Right hindlimb (tissue), 1 donor: ENCODE measurements around the gene ABCG1.
A peak's percentile ranks its signal among the peaks of the same experiment; 100 is the strongest.
"Not testable (repeated sequence)": the region's sequence is repeated elsewhere in the genome, so short reads cannot be mapped to it uniquely, and the experiment has no call there.

Experiments used
- DNase-seq: peaks from one replicate; pipeline ENCODE4 v3.0.0-alpha.2; 2018

Gene ABCG1

GRCh38 chr21:42218836-42219605, at the start of gene ABCG1:
Gene ABCG1, plus strand, starts transcription at chr21:42219140. Its CDS starts 123 bp downstream, at chr21:42219263.
- peak; percentile 52 for DNase-seq

- no peak for DNase-seq
Measured at GRCh38 chr21:42169758-42170157, 49.2 kb upstream of the ABCG1 start.

DNA sequence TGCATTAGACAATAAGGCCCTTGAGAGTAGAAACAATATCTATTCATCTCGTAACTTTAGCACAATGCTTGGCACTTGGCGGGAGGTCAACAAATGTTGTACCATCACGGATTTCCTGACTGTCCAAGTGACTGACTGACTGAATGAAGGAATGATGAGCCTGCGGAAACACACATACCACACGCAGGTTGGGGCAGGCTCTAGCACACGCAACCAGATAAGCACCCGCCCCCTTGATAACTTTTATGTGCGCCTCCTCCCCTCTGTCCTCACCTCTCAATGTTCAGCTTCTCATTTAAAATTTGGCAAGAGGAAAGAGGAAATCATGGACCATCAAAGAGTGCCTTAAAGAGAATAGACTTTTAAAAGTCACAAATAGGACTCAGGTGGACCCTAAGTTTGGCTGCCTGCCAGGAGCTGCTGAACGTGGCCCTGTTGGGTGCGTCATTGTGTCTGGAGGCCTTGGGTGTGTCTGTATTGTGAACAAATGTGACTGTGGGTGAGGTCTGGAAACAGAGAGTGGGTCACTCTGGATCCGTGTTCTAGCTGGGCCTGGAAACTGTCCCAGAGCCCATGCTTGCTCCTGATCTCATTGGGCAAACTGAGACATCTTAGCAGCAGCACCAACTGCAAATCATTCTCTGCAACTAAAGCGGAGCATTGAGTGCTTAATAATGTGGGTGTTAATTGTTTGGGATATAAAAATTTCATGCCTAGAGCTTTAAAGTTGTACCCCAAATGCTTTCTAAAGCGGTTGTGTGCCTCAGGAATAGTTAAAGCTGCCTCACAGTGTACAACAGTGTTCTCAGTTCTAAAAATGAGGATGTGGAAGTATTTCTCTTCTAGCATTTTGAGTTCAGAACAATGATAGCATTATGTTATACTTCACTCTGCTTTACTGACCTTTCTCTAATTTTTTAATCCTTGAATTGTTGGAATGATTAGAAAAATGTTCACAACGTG, 47.6 kb upstream of the ABCG1 start:
- peak; percentile 19 for DNase-seq

DNA sequence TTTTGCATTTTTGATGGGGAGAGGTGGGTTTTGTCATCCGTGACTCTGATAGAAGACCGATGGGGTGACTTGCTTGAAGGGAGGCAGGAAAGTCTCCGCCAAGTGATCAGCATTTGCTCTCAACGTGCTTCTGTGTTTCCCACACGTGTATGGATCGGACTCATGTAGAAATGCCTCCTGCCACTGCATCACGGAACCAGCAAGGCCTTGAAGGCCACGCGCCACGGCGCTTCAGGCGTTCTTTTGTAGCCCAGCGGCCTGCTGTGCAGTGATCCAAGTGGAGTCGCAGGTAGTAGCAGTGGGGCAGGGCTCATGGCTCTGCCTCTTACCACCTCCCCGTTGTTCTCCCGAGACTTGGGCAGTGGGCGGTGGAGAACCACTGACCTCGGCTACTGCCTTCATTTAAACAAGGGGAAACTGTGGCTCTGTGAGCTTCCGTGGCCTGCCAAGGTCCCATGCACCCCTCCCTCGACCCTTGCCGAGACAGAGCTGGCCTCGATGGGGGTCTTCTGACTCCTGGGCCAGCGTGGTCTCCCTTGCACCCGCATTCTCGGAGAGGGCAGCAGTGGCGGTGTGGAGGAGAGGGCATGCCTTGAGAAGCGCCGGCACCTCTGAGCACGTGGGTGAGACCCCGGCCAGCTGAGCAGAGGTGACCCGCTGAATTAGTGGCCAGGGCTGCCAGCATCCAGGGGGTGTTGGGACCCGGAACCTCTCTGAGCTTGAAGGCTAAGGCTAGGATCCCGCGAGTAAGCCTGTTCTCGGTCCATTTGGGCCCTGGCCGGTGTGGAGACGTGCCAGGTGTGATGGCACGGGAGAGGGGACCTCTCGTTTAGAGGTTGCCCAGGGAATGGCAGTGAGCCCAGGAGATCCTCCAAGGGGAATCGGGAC, 46.1 kb upstream of the ABCG1 start:
- peak; percentile 10 for DNase-seq

GRCh38 chr21:42174173-42174572, 44.8 kb upstream of the ABCG1 start:
- DNase-seq: peak; percentile 4

- peak; percentile 3 for DNase-seq
Measured at GRCh38 chr21:42175110-42175710, 43.7 kb upstream of the ABCG1 start.

GRCh38 chr21:42176859-42177258, 42.1 kb upstream of the ABCG1 start:
- DNase-seq: no peak

DNA sequence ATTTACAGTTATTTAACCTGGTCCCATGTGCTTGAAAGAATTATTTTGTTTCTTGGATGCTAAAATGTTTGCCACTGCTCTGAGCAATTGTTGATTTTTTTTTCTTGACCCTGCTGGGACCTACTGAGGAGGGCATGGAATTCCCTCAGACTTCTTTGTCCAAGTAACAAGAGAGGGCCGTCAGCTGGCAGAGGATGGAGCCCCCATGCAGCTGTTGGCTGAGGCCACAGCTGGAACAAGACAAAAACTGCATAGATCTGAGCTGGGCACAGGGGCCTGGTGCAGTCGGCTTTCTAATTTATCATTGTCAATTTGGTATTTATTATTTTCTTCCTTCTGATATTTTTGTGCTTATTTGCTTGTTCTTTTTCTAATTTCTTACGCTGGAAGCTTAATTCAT, 39.6 kb upstream of the ABCG1 start:
- DNase-seq: peak; percentile 73

GRCh38 chr21:42180001-42180400, 38.9 kb upstream of the ABCG1 start:
- DNase-seq: not testable (repeated sequence)

DNA sequence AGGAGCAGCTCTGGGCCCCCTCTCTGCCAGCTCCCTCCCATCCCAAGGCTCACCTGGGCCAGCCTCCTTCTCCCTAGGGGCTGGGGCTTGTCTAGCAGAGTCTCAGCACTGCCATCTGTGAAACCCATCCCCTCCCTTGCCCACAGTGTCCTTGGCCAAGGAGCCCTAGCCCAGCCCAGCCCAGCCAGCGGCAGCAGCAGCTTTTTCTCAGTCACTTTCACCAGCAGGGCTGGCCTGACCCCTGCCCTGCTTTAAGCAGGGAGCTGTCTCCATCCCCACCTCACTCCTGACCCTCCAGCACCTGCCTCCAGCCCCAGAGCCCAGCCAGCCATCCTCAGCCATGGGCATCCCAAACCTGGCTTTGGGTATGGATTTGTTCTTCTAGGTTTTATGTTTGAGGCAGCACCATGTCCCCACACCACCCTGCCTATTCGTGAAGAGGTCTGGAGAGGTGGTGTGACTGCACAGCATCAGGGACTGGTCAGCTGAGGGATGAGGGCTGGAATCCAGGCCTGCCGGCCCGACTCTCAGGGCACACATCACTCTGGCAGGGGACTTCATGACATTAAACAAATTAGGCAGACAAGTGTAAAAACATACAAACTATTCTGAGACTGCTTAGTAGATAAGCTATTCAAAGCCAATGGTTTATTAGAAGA, 36.1 kb upstream of the ABCG1 start:
- no peak for DNase-seq

DNA sequence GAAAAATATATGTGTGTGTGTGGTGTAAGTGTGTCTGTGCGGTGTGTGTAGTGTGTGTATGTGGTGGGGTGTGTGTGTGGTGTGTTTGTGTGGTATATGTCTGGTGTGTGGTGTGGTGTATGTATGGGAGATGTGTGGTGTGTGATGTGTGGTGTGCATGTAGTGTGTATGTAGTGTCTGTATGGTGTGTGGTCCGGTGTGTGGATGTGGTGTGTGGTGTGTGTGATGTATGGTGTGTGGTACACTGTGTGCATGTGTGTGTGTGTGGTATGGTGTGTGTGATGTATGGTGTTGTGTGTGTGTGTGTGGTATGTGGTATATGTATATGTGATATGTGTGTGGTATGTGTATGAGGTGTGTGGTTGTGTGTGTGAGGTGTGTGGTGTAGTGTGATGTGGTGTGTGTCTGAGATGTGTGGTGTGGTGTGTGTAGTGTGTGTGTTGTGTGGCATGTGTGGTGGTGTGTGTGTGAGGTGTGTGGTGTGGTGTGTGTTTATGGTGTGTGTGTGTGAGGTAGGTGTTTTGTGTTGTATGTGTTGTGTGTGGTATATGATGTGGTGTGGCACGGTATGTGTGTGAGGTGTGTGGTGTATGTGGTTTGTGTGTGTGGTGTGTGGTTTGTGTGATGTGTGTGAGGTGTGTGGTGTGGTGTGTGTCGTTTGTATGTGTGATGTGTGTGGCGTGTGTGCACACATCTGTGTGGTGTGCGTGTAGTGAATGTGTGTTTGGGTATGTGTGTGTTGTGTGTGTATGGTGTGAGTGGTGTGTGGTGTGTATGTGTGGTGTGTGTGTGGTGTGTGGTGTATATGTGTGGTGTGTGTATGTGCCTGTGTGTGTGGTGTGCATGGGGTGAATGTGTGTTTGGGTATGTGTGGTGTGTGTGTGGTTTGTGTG, 35.3 kb upstream of the ABCG1 start:
- no peak for DNase-seq

DNA sequence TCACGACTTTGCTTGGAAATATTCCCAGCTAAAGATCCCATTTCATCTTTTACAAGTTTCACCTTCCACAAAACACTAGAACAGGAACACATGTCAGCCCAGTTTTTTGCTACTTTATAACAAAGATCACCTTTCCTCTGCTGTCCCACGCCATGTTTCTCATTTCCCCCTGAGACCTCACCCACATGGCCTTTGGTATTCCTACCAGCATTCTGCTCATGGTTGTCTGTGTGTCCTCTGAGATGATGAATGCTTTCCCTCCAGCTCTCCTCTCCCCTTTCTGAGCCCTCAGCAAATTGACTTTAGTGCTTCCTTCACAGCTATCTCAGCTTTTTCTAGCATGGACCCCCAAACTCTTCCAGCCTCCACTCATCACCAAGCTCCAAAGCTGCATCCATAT, 32.3 kb upstream of the ABCG1 start:
- no peak for DNase-seq

- DNase-seq: peak; percentile 60
Measured at GRCh38 chr21:42187976-42188653, 30.8 kb upstream of the ABCG1 start.

GRCh38 chr21:42188663-42189062, 30.3 kb upstream of the ABCG1 start:
- DNase-seq: no peak

DNA sequence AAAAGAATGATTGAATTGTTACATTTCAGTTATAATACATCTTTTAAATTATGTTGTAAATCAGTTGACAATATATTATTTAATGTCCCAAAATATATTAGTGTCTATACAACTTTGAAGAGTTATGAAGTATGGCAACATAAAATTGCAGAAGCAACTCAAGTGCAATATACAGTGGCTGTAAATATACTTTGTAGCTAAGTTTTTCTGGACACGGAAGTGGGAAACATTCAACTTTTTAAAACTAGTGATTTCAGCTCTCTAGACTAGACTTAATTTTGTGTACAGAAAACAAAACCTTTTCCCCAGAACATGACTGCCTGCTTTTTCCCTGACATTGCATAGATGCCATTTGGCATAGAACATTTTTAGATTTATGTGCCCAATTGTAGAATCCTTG, 29.5 kb upstream of the ABCG1 start:
- DNase-seq: no peak

- DNase-seq: no peak
Measured at GRCh38 chr21:42189860-42190485, 29.0 kb upstream of the ABCG1 start.

- DNase-seq: no peak
Measured at GRCh38 chr21:42190486-42190863, 28.5 kb upstream of the ABCG1 start.

GRCh38 chr21:42191064-42191463, 27.9 kb upstream of the ABCG1 start:
- no peak for DNase-seq
